IPS-18c (cell line): ENCODE measurements around the gene DDX41.
"Not testable (repeated sequence)": the region's sequence is repeated elsewhere in the genome, so short reads cannot be mapped to it uniquely, and the experiment has no call there.

Experiments used
- H3K4me3 ChIP-seq: 2 replicates; pipeline ENCODE4 v1.7.0; 2013; ENCODE audit warnings: low read depth, mild to moderate bottlenecking, low read length, moderate library complexity; ENCODE audit not compliant: insufficient read depth
- H3K9me3 ChIP-seq: one replicate; pipeline ENCODE4 v1.6.1; 2013; ENCODE audit warnings: mild to moderate bottlenecking, low read length, moderate library complexity; ENCODE audit not compliant: control insufficient read depth, insufficient read depth

Gene DDX41

GRCh38 chr5:177542816-177543465, 26.2 kb upstream of the DDX41 start:
- H3K9me3 ChIP-seq: peaks cover under 1% of the 10 kb centered on the region
- no peak overlapping the region for H3K4me3 ChIP-seq

GRCh38 chr5:177540438-177540837, 23.7 kb upstream of the DDX41 start:
- peaks cover 3% of the 10 kb centered on the region for H3K9me3 ChIP-seq
- no peak overlapping the region for H3K4me3 ChIP-seq

GRCh38 chr5:177539411-177539810, 22.6 kb upstream of the DDX41 start:
- H3K9me3 ChIP-seq: peaks cover 3% of the 10 kb centered on the region

GRCh38 chr5:177538876-177539275, 22.1 kb upstream of the DDX41 start:
- peaks cover 3% of the 10 kb centered on the region for H3K9me3 ChIP-seq
- H3K4me3 ChIP-seq: no peak overlapping the region

More at GRCh38 chr5:177539411-177539810, 22.6 kb upstream of the DDX41 start:
- H3K4me3 ChIP-seq: no peak overlapping the region

GRCh38 chr5:177537389-177538361, 20.9 kb upstream of the DDX41 start:
- Histone ChIP-seq H3K4me3 (no peak overlapping the region), H3K9me3 (peaks cover 3% of the 10 kb centered on the region)

- H3K9me3 ChIP-seq: peaks cover 3% of the 10 kb centered on the region
- no peak overlapping the region for H3K4me3 ChIP-seq
Measured at GRCh38 chr5:177536386-177536785, 19.6 kb upstream of the DDX41 start.

GRCh38 chr5:177535125-177535524, 18.4 kb upstream of the DDX41 start:
- Histone ChIP-seq H3K9me3 (peaks cover 3% of the 10 kb centered on the region), H3K4me3 (no peak overlapping the region)

- not testable (repeated sequence) for H3K9me3 ChIP-seq
Measured at GRCh38 chr5:177534433-177534832, 17.7 kb upstream of the DDX41 start.

GRCh38 chr5:177531209-177531940, 14.6 kb upstream of the DDX41 start:
- no peak overlapping the region for H3K4me3 ChIP-seq
- no peaks in the 10 kb centered on the region for H3K9me3 ChIP-seq

More at GRCh38 chr5:177534433-177534832, 17.7 kb upstream of the DDX41 start:
- H3K4me3 ChIP-seq: not testable (repeated sequence)

- H3K4me3 ChIP-seq: no peak overlapping the region
Measured at GRCh38 chr5:177530638-177531037, 13.9 kb upstream of the DDX41 start.

GRCh38 chr5:177529247-177530203, 12.8 kb upstream of the DDX41 start:
- H3K4me3 ChIP-seq: no peak overlapping the region
- no peaks in the 10 kb centered on the region for H3K9me3 ChIP-seq

More at GRCh38 chr5:177530638-177531037, 13.9 kb upstream of the DDX41 start:
- H3K9me3 ChIP-seq: no peaks in the 10 kb centered on the region

- no peaks in the 10 kb centered on the region for H3K9me3 ChIP-seq
- H3K4me3 ChIP-seq: no peak overlapping the region
Measured at GRCh38 chr5:177528631-177529030, 11.9 kb upstream of the DDX41 start.

GRCh38 chr5:177527595-177527994, 10.8 kb upstream of the DDX41 start:
- no peak overlapping the region for H3K4me3 ChIP-seq
- H3K9me3 ChIP-seq: no peaks in the 10 kb centered on the region

- Histone ChIP-seq H3K4me3 (no peak overlapping the region), H3K9me3 (no peaks in the 10 kb centered on the region)
Measured at GRCh38 chr5:177526791-177527190, 10.0 kb upstream of the DDX41 start.

- Histone ChIP-seq H3K4me3 (no peak overlapping the region), H3K9me3 (no peaks in the 10 kb centered on the region)
Measured at GRCh38 chr5:177526191-177526590, 9.4 kb upstream of the DDX41 start.

- H3K4me3 ChIP-seq: no peak overlapping the region
- H3K9me3 ChIP-seq: no peaks in the 10 kb centered on the region
Measured at GRCh38 chr5:177524941-177525655, 8.3 kb upstream of the DDX41 start.
